HepG2 (cell line): ENCODE results near the gene ESRRG. TPM values are rescaled to one million over a fixed set of nuclear protein-coding genes. Genes with fewer than 3 reads are reported as not detected.

Experiments
- NFRKB ChIP-seq: fragments of 450-650 bp; IDR thresholded peaks from 2 replicates; pipeline ENCODE4 v1.6.1; 2017
- NR2F6 ChIP-seq, 2 experiments: IDR thresholded peaks; 2 replicates each; pipeline ENCODE4 v1.6.1; 2016; ENCODE audit warnings: antibody characterized with exemption in 1 of 2, mild to moderate bottlenecking in 1 of 2
- ONECUT2 ChIP-seq: sonication (generic); formaldehyde crosslinking; IDR thresholded peaks from 2 replicates; pipeline ENCODE4 v1.4.0; 2020; ENCODE audit warnings: missing genetic modification reagents
- SIX4 ChIP-seq: sonication (generic); formaldehyde crosslinking; IDR thresholded peaks from 2 replicates; pipeline ENCODE4 v1.4.0; 2020; ENCODE audit warnings: missing genetic modification reagents
- SMAD3 ChIP-seq: sonication (generic); formaldehyde crosslinking; IDR thresholded peaks from 2 replicates; pipeline ENCODE4 v1.4.0; 2020; ENCODE audit warnings: missing genetic modification reagents
- SUZ12 ChIP-seq: fragments of 150-350 bp; IDR thresholded peaks from 2 replicates; pipeline ENCODE4 v1.6.1; 2014; ENCODE audit warnings: low read depth, low read length
- TCF12 ChIP-seq, 2 experiments: fragments of 450-650 bp in 1 of 2; sonication (generic) in 1 of 2; formaldehyde crosslinking in 1 of 2; IDR thresholded peaks; 2 replicates each; pipeline versions ENCODE4 v1.6.1 to v1.8.0; 2017 to 2022; ENCODE audit warnings: antibody characterized with exemption in 1 of 2, mild to moderate bottlenecking in 1 of 2, missing genetic modification reagents in 1 of 2, moderate library complexity in 1 of 2
- TCF7L2 ChIP-seq: IDR thresholded peaks from 2 replicates; pipeline ENCODE4 v1.6.1; 2011; ENCODE audit warnings: mild to moderate bottlenecking, low read depth, low read length, moderate library complexity
- ZNF33A ChIP-seq: sonication (generic); formaldehyde crosslinking; IDR thresholded peaks from 2 replicates; pipeline ENCODE4 v1.5.1; 2020; ENCODE audit warnings: missing genetic modification reagents, mild to moderate bottlenecking, moderate library complexity, borderline replicate concordance
- ZNF879 ChIP-seq: sonication (generic); formaldehyde crosslinking; IDR thresholded peaks from 2 replicates; pipeline ENCODE4 v1.8.1; 2023; ENCODE audit warnings: missing genetic modification reagents
- polyA plus RNA-seq, 8 experiments: library from polyadenylated mRNA; depleted of rRNA in 3 of 8; stranded (reverse) in 7 of 8; unstranded in 1 of 8; fragments of >200 nt; fragmentation: Illumina TruSeq in 4 of 8; extraction: Trizol in 4 of 8; gene quantifications; 2 replicates each; pipeline versions ENCODE4 v1.2.1 to v1.2.3, GENCODE V29; 2011 to 2016; ENCODE audit warnings: low read depth in 4 of 8, missing spikeins in 1 of 8, mixed read lengths in 1 of 8; ENCODE audit not compliant: insufficient read depth in 1 of 8
- total RNA-seq, 5 experiments: library from RNA; depleted of rRNA; stranded (reverse); fragments of >200 nt; fragmentation: Illumina TruSeq; extraction: Trizol; gene quantifications; 2 replicates each; pipeline ENCODE4 v1.2.3, GENCODE V29; 2016; ENCODE audit warnings: low read depth in 1 of 5
- TF ChIP-seq, protein P1 (sequence below): sonication (generic); formaldehyde crosslinking; conservative IDR thresholded peaks from 2 replicates; pipeline ENCODE4 v1.4.0; 2020; ENCODE audit warnings: missing genetic modification reagents
- TF ChIP-seq, protein P2 (sequence below): sonication (generic); formaldehyde crosslinking; IDR thresholded peaks from 2 replicates; pipeline ENCODE4 v1.5.0; 2020; ENCODE audit warnings: mild to moderate bottlenecking, missing genetic modification reagents, moderate library complexity
- TF ChIP-seq, protein P3 (sequence below): fragments of 450-650 bp; IDR thresholded peaks from 2 replicates; pipeline ENCODE4 v1.6.1; 2016
- TF ChIP-seq, protein P4 (sequence below): sonication (generic); formaldehyde crosslinking; IDR thresholded peaks from 2 replicates; pipeline ENCODE4 v1.5.0; 2020; ENCODE audit warnings: mild to moderate bottlenecking, missing genetic modification reagents, borderline replicate concordance
- TF ChIP-seq, protein P5 (sequence below): sonication (generic); formaldehyde crosslinking; IDR thresholded peaks from 2 replicates; pipeline ENCODE4; 2020; ENCODE audit warnings: missing genetic modification reagents, mild to moderate bottlenecking, borderline replicate concordance
- TF ChIP-seq, protein P6 (sequence below): sonication (generic); formaldehyde crosslinking; IDR thresholded peaks from 2 replicates; pipeline ENCODE4 v1.5.0; 2020; ENCODE audit warnings: missing genetic modification reagents

The ESRRG gene
- total and polyA plus RNA-seq, 2 of the 13 experiments (the other 11 are each of a cell fraction or from before 2014, with no cell fraction given), result not detected

DNA sequence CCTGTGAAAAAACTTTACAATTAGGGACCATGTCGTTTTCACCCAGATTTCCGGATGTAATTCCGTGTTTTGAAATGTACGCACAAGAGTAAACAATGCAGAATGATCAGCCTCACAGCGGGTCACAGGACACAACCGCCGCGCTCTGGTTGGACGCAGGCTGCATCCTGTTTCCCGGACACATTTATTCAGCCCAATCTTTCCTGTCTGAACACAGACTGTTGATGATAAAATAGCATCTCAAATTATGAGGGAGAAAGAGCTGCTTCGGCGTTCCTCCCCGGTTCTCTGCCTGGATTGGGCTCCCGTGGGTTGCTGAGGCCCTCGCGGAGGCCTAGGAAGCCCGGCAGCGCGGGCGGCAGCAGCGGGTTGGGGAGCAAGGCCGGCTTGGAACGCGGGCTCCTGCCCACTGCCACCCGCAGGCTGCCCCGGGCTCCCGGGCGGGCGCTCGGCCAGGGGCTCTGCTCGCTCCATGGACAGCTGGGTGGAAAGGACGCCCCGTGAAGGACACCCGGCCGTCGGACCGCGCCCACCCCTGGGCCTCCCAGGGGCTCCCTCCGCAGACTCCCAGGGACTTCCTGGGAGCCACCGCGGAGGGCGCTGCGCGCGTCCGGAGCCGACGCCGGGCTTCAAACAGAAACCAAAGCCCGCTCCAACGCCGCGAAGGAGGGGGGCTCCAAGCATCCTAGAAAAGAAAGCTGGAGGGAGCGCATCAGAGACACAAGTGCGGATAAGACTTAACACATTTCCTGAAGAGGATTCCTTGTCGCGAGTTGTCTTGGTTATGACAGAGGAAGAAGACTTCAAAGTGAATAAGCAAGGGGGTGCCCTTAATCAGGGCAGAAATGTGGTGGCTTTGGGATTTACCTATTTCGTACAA, 122.3 kb downstream of the ESRRG start (continued):
- TF ChIP-seq, protein P1, sequence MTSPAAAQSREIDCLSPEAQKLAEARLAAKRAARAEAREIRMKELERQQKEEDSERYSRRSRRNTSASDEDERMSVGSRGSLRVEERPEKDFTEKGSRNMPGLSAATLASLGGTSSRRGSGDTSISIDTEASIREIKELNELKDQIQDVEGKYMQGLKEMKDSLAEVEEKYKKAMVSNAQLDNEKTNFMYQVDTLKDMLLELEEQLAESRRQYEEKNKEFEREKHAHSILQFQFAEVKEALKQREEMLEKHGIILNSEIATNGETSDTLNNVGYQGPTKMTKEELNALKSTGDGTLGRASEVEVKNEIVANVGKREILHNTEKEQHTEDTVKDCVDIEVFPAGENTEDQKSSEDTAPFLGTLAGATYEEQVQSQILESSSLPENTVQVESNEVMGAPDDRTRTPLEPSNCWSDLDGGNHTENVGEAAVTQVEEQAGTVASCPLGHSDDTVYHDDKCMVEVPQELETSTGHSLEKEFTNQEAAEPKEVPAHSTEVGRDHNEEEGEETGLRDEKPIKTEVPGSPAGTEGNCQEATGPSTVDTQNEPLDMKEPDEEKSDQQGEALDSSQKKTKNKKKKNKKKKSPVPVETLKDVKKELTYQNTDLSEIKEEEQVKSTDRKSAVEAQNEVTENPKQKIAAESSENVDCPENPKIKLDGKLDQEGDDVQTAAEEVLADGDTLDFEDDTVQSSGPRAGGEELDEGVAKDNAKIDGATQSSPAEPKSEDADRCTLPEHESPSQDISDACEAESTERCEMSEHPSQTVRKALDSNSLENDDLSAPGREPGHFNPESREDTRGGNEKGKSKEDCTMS (CRISPR knock-in tag), result no peak
- TF ChIP-seq, protein P2, sequence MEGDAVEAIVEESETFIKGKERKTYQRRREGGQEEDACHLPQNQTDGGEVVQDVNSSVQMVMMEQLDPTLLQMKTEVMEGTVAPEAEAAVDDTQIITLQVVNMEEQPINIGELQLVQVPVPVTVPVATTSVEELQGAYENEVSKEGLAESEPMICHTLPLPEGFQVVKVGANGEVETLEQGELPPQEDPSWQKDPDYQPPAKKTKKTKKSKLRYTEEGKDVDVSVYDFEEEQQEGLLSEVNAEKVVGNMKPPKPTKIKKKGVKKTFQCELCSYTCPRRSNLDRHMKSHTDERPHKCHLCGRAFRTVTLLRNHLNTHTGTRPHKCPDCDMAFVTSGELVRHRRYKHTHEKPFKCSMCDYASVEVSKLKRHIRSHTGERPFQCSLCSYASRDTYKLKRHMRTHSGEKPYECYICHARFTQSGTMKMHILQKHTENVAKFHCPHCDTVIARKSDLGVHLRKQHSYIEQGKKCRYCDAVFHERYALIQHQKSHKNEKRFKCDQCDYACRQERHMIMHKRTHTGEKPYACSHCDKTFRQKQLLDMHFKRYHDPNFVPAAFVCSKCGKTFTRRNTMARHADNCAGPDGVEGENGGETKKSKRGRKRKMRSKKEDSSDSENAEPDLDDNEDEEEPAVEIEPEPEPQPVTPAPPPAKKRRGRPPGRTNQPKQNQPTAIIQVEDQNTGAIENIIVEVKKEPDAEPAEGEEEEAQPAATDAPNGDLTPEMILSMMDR (CRISPR knock-in tag), result peak; percentile 52
- TF ChIP-seq, protein P3, sequence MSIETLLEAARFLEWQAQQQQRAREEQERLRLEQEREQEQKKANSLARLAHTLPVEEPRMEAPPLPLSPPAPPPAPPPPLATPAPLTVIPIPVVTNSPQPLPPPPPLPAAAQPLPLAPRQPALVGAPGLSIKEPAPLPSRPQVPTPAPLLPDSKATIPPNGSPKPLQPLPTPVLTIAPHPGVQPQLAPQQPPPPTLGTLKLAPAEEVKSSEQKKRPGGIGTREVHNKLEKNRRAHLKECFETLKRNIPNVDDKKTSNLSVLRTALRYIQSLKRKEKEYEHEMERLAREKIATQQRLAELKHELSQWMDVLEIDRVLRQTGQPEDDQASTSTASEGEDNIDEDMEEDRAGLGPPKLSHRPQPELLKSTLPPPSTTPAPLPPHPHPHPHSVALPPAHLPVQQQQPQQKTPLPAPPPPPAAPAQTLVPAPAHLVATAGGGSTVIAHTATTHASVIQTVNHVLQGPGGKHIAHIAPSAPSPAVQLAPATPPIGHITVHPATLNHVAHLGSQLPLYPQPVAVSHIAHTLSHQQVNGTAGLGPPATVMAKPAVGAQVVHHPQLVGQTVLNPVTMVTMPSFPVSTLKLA, result no peak
- TF ChIP-seq SUZ12 (no peak), ONECUT2 (CRISPR knock-in tag) (no peak), ZNF879 (CRISPR knock-in tag) (no peak), SIX4 (CRISPR knock-in tag) (no peak), ZNF33A (CRISPR knock-in tag) (no peak), TCF12 (IDR thresholded peaks at IDR 0.05) (no peak), TCF12 (CRISPR knock-in tag; IDR thresholded peaks at IDR 0.05) (no peak), TCF7L2 (no peak), NFRKB (no peak), SMAD3 (CRISPR knock-in tag) (no peak), NR2F6 (IDR thresholded peaks at IDR 0.05) (no peak), NR2F6 (CRISPR knock-in tag; IDR thresholded peaks at IDR 0.05) (no peak)
- TF ChIP-seq, protein P4, sequence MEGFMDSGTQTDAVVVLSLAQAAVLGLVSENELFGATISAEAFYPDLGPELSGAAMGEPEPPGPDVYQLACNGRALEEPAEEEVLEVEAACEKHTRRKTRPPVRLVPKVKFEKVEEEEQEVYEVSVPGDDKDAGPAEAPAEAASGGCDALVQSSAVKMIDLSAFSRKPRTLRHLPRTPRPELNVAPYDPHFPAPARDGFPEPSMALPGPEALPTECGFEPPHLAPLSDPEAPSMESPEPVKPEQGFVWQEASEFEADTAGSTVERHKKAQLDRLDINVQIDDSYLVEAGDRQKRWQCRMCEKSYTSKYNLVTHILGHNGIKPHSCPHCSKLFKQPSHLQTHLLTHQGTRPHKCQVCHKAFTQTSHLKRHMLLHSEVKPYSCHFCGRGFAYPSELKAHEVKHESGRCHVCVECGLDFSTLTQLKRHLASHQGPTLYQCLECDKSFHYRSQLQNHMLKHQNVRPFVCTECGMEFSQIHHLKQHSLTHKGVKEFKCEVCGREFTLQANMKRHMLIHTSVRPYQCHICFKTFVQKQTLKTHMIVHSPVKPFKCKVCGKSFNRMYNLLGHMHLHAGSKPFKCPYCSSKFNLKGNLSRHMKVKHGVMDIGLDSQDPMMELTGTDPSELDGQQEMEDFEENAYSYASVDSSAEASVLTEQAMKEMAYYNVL, result 0 out of 2 replicates have a peak, but pooled peaks have one; percentile 31
- TF ChIP-seq, protein P5, sequence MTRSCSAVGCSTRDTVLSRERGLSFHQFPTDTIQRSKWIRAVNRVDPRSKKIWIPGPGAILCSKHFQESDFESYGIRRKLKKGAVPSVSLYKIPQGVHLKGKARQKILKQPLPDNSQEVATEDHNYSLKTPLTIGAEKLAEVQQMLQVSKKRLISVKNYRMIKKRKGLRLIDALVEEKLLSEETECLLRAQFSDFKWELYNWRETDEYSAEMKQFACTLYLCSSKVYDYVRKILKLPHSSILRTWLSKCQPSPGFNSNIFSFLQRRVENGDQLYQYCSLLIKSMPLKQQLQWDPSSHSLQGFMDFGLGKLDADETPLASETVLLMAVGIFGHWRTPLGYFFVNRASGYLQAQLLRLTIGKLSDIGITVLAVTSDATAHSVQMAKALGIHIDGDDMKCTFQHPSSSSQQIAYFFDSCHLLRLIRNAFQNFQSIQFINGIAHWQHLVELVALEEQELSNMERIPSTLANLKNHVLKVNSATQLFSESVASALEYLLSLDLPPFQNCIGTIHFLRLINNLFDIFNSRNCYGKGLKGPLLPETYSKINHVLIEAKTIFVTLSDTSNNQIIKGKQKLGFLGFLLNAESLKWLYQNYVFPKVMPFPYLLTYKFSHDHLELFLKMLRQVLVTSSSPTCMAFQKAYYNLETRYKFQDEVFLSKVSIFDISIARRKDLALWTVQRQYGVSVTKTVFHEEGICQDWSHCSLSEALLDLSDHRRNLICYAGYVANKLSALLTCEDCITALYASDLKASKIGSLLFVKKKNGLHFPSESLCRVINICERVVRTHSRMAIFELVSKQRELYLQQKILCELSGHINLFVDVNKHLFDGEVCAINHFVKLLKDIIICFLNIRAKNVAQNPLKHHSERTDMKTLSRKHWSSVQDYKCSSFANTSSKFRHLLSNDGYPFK (CRISPR knock-in tag), result no peak
- TF ChIP-seq, protein P6, sequence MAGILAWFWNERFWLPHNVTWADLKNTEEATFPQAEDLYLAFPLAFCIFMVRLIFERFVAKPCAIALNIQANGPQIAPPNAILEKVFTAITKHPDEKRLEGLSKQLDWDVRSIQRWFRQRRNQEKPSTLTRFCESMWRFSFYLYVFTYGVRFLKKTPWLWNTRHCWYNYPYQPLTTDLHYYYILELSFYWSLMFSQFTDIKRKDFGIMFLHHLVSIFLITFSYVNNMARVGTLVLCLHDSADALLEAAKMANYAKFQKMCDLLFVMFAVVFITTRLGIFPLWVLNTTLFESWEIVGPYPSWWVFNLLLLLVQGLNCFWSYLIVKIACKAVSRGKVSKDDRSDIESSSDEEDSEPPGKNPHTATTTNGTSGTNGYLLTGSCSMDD (CRISPR knock-in tag), result no peak
